ENCODE results near the gene STX3. TPM values are rescaled to one million over a fixed set of nuclear protein-coding genes. Genes with fewer than 3 reads are reported as not detected.

Gene STX3
- total RNA-seq, 1 experiment from 2014 or later: 20.4 TPM

DNA sequence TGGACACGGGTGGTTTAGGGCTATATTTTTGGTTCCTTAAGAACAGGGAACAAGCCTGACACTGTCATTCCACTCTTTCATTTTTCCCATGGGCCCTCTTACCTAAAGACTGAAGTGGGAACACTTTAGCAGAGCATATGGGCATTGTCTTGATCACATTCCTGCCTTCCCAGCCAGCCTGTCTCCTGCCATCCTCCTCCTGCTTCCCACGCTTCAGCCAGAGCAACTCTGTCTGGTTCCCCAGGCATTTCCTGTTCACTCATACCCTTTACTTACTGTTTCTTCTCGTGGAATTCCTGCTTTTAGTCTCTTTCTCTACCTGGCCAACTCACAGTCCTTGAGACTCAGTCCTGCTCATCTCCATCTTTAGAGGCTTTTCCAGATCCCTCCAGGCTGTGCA lies 32.6 kb downstream of the STX3 start:
- intact Hi-C loops (cut with micrococcal nuclease): no loop called here
- no peaks in the 10 kb centered on the region for H3K27me3 ChIP-seq (ENCODE audit: insufficient read depth, low read length)
- H3K9me2 ChIP-seq (ENCODE audit: insufficient read depth): no peaks in the 10 kb centered on the region
- RAD21 ChIA-PET (ENCODE audit: low non-redundant PET in 1 of 2, low total read pairs in 2 of 2, uncharacterized antibody in 2 of 2, unreplicated experiment in 2 of 2): no interaction called here
- no peak overlapping the region for H3K27ac ChIP-seq (ENCODE audit: low read depth, low read length)
- H3K4me1 ChIP-seq (ENCODE audit: control insufficient read depth in 1 of 2, insufficient read depth in 2 of 2, low read length in 2 of 2): peaks cover 18 to 25% of the 10 kb centered on the region in 2 experiments
- no TSS peak for BruUV-seq (replicated peaks)
- H3K36me3 ChIP-seq (ENCODE audit: control insufficient read depth in 1 of 2, insufficient read depth in 2 of 2, low read length in 2 of 2): peaks cover 8 to 30% of the 10 kb centered on the region in 2 experiments; a peak in 3 of 4 replicates
- no peak overlapping the region for H3K4me3 ChIP-seq (replicated peaks in 1 of 2; ENCODE audit: low read depth in 1 of 2, low read length in 2 of 2)
- no peaks in the 10 kb centered on the region for H4K20me1 ChIP-seq (ENCODE audit: insufficient read depth)
- TF ChIP-seq EZH2 (IDR thresholded peaks at IDR 0.05) (no peak), JUND (IDR thresholded peaks at IDR 0.05) (no peak), ZFX (IDR thresholded peaks at IDR 0.05) (no peak), ELF1 (IDR thresholded peaks at IDR 0.05; ENCODE audit: borderline replicate concordance, low read depth) (no peak), RAD21 (IDR thresholded peaks at IDR 0.05; ENCODE audit: low read depth) (no peak), CBX3 (IDR thresholded peaks at IDR 0.05; ENCODE audit: low read depth) (no peak)
- no peaks in the 10 kb centered on the region; the same call in 1 of the 2 replicates for H3K79me2 ChIP-seq (ENCODE audit: insufficient read depth, low read length)
- no peak overlapping the region for H3K4me2 ChIP-seq (ENCODE audit: low read length)
- no peak overlapping the region for H3K9ac ChIP-seq (ENCODE audit: low read length)
- POLR2A ChIA-PET: no interaction called here
- H3K9me3 ChIP-seq (ENCODE audit: control insufficient read depth in 1 of 2, insufficient read depth in 1 of 2, low read depth in 1 of 2, low read length in 2 of 2): no peaks in the 10 kb centered on the region
- CTCF ChIA-PET: interaction anchor here (1.0 kb wide), 1 partner anchor 33 kb away, joined by 7 read pairs; the partner anchor contains the start of gene STX3
- DNase-seq (ENCODE audit: low read depth, low spot score) (no peak), ATAC-seq (no peak)
- H2AFZ ChIP-seq (ENCODE audit: low read depth, low read length, poor library complexity, severe bottlenecking): no peak overlapping the region

DNA sequence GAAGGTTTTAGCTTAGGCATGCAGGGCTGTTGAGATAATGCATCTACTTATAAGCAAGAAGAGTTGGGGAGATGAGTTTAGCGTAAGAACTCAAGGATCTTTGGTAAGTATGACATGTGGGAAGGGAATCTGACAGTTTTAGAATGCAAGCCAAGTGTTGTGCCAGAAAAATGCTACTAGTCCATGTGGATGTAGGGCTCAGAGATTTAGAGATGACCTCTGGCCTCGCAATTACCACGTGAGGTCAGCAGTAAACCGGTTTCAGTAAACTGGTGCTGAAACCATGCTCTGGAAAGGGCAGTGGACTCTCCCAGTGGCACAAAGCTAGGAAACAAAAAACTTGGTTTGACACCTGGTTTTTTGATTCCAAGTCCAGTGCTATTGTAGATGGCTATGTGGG lies 36.5 kb downstream of the STX3 start:
- H3K9me3 ChIP-seq (ENCODE audit: control insufficient read depth in 1 of 2, insufficient read depth in 1 of 2, low read depth in 1 of 2, low read length in 2 of 2): no peaks in the 10 kb centered on the region
- no peak overlapping the region for H2AFZ ChIP-seq (ENCODE audit: low read depth, low read length, poor library complexity, severe bottlenecking)
- no peak overlapping the region for H3K4me3 ChIP-seq (replicated peaks in 1 of 2; ENCODE audit: low read depth in 1 of 2, low read length in 2 of 2)
- H3K27ac ChIP-seq (ENCODE audit: low read depth, low read length): no peak overlapping the region
- POLR2A ChIA-PET: no interaction called here
- no peak overlapping the region for H3K9ac ChIP-seq (ENCODE audit: low read length)
- H3K4me1 ChIP-seq (ENCODE audit: control insufficient read depth in 1 of 2, insufficient read depth in 2 of 2, low read length in 2 of 2): peaks cover 9 to 16% of the 10 kb centered on the region in 2 experiments
- no peaks in the 10 kb centered on the region for H3K9me2 ChIP-seq (ENCODE audit: insufficient read depth)
- H4K20me1 ChIP-seq (ENCODE audit: insufficient read depth): no peaks in the 10 kb centered on the region
- H3K4me2 ChIP-seq (ENCODE audit: low read length): no peak overlapping the region
- H3K27me3 ChIP-seq (ENCODE audit: insufficient read depth, low read length): no peaks in the 10 kb centered on the region
- H3K36me3 ChIP-seq (ENCODE audit: control insufficient read depth in 1 of 2, insufficient read depth in 2 of 2, low read length in 2 of 2): peaks cover 17 to 53% of the 10 kb centered on the region in 2 experiments; a peak in 3 of 4 replicates
- no TSS peak for BruUV-seq (replicated peaks)
- RAD21 ChIA-PET (ENCODE audit: low non-redundant PET in 1 of 2, low total read pairs in 2 of 2, uncharacterized antibody in 2 of 2, unreplicated experiment in 2 of 2): no interaction called here
- CTCF ChIA-PET: no interaction called here
- ATAC-seq: no peak
- no peak for DNase-seq (ENCODE audit: low read depth, low spot score)
- no peaks in the 10 kb centered on the region; the same call in 1 of the 2 replicates for H3K79me2 ChIP-seq (ENCODE audit: insufficient read depth, low read length)
- intact Hi-C loops (cut with micrococcal nuclease): no loop called here
- TF ChIP-seq, protein P1, sequence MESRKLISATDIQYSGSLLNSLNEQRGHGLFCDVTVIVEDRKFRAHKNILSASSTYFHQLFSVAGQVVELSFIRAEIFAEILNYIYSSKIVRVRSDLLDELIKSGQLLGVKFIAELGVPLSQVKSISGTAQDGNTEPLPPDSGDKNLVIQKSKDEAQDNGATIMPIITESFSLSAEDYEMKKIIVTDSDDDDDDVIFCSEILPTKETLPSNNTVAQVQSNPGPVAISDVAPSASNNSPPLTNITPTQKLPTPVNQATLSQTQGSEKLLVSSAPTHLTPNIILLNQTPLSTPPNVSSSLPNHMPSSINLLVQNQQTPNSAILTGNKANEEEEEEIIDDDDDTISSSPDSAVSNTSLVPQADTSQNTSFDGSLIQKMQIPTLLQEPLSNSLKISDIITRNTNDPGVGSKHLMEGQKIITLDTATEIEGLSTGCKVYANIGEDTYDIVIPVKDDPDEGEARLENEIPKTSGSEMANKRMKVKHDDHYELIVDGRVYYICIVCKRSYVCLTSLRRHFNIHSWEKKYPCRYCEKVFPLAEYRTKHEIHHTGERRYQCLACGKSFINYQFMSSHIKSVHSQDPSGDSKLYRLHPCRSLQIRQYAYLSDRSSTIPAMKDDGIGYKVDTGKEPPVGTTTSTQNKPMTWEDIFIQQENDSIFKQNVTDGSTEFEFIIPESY (IDR thresholded peaks at IDR 0.05; ENCODE audit: extremely low read depth, insufficient replicate concordance, low read length): no peak
- TF ChIP-seq, protein P2, sequence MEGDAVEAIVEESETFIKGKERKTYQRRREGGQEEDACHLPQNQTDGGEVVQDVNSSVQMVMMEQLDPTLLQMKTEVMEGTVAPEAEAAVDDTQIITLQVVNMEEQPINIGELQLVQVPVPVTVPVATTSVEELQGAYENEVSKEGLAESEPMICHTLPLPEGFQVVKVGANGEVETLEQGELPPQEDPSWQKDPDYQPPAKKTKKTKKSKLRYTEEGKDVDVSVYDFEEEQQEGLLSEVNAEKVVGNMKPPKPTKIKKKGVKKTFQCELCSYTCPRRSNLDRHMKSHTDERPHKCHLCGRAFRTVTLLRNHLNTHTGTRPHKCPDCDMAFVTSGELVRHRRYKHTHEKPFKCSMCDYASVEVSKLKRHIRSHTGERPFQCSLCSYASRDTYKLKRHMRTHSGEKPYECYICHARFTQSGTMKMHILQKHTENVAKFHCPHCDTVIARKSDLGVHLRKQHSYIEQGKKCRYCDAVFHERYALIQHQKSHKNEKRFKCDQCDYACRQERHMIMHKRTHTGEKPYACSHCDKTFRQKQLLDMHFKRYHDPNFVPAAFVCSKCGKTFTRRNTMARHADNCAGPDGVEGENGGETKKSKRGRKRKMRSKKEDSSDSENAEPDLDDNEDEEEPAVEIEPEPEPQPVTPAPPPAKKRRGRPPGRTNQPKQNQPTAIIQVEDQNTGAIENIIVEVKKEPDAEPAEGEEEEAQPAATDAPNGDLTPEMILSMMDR (IDR thresholded peaks at IDR 0.05 in 2 of 3, conservative IDR thresholded peaks at IDR 0.05 in 1 of 3; ENCODE audit: borderline replicate concordance in 1 of 3, insufficient read depth in 1 of 3, low read depth in 2 of 3, low read length in 2 of 3): no peak
- no peak for TF ChIP-seq FOSL1 (IDR thresholded peaks at IDR 0.05; ENCODE audit: low read depth)
- TF ChIP-seq CEBPB (IDR thresholded peaks at IDR 0.05; ENCODE audit: low read depth): no peak
- TF ChIP-seq, protein P3, sequence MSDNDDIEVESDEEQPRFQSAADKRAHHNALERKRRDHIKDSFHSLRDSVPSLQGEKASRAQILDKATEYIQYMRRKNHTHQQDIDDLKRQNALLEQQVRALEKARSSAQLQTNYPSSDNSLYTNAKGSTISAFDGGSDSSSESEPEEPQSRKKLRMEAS (IDR thresholded peaks at IDR 0.05): no peak
- TF ChIP-seq YY1 (IDR thresholded peaks at IDR 0.05; ENCODE audit: extremely low read depth, insufficient replicate concordance, low read depth, low read length): no peak
- TF ChIP-seq, protein P4, sequence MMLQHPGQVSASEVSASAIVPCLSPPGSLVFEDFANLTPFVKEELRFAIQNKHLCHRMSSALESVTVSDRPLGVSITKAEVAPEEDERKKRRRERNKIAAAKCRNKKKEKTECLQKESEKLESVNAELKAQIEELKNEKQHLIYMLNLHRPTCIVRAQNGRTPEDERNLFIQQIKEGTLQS (IDR thresholded peaks at IDR 0.05): no peak
